Measurements from ENCODE around the gene ZNF189.

DNA sequence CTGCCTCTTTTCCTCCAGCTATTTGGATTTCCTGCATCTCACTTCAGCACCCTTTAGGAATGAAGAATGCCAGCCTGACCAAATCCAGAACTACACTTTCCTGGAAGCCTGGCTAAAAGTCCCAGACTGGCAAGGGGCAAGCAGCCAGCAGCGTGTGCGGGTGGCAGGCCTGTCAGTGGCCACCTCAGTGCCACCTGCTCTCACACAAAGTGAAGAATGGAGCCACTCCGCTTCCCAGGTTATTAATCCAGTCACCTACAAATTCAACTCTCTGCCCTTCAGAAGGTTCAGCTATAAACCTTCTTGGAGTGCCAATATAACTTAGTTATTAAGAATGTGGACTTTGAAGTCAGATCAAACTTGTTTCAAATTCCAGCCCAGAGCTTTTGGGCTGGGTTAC, 43.7 kb downstream of the ZNF189 start:
- TF ChIP-seq, protein P1, sequence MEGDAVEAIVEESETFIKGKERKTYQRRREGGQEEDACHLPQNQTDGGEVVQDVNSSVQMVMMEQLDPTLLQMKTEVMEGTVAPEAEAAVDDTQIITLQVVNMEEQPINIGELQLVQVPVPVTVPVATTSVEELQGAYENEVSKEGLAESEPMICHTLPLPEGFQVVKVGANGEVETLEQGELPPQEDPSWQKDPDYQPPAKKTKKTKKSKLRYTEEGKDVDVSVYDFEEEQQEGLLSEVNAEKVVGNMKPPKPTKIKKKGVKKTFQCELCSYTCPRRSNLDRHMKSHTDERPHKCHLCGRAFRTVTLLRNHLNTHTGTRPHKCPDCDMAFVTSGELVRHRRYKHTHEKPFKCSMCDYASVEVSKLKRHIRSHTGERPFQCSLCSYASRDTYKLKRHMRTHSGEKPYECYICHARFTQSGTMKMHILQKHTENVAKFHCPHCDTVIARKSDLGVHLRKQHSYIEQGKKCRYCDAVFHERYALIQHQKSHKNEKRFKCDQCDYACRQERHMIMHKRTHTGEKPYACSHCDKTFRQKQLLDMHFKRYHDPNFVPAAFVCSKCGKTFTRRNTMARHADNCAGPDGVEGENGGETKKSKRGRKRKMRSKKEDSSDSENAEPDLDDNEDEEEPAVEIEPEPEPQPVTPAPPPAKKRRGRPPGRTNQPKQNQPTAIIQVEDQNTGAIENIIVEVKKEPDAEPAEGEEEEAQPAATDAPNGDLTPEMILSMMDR (IDR thresholded peaks at IDR 0.05; ENCODE audit: borderline replicate concordance, extremely low read depth, low read length, poor library complexity, severe bottlenecking) = no peak
- TF ChIP-seq EZH2 (IDR thresholded peaks at IDR 0.05; ENCODE audit: borderline replicate concordance, low read depth, low read length, severe bottlenecking) = no peak
